Thyroid gland (tissue), 4 donors: Measurements from ENCODE around the gene ZBED4.

Experiments used
- POLR2A ChIP-seq, 2 donors: fragments of 450-650 bp; IDR thresholded peaks; one replicate each; pipeline ENCODE4 v1.6.1; 2017; ENCODE audit warnings: antibody characterized with exemption in 2 of 2, mild to moderate bottlenecking in 2 of 2, moderate library complexity in 1 of 2
- TF ChIP-seq, protein P1 (sequence below), 6 experiments: fragments of 200-600 bp in 3 of 6; fragments of 450-650 bp in 3 of 6; sonication (generic) in 3 of 6; IDR thresholded peaks; one replicate each; pipeline ENCODE4 v1.5.1; 2016 to 2019; ENCODE audit warnings: antibody characterized with exemption in 6 of 6, mild to moderate bottlenecking in 2 of 6, inconsistent platforms in 1 of 6, moderate library complexity in 1 of 6

DNA sequence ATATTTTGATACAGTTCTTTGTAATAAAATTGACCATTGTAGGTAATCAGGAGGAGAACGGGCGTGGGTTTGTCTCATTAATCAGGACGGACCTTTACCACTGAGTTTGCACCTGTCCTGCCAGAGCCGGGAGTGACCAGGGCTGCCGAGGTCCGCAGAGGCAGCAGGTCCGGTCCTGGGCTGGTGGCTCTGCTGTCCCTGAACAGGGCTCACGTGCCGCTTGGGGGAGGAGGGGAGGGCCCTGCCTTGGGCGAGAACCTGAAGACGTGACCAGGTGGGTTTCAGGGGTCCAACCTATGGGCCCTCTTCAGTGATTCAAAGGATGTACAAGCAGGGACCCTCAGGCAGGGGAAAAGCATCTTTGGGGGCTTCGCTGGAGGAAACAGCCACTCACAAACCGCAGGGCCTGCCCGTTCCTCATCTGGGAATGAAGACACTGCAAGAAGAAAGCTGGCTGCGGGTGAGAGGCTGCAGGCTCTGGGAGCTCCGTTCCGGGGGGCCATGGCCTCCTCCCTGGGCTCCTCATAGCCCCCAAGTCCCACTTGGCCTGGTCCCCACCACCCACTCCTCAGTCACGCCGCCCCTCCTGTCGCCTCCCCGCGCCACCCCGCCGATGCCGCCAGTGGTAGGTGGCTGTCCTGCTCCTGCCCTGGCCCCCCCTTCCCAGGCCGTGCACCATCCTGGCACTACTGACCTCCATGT lies 74.0 kb downstream of the ZBED4 start:
- TF ChIP-seq, protein P1, sequence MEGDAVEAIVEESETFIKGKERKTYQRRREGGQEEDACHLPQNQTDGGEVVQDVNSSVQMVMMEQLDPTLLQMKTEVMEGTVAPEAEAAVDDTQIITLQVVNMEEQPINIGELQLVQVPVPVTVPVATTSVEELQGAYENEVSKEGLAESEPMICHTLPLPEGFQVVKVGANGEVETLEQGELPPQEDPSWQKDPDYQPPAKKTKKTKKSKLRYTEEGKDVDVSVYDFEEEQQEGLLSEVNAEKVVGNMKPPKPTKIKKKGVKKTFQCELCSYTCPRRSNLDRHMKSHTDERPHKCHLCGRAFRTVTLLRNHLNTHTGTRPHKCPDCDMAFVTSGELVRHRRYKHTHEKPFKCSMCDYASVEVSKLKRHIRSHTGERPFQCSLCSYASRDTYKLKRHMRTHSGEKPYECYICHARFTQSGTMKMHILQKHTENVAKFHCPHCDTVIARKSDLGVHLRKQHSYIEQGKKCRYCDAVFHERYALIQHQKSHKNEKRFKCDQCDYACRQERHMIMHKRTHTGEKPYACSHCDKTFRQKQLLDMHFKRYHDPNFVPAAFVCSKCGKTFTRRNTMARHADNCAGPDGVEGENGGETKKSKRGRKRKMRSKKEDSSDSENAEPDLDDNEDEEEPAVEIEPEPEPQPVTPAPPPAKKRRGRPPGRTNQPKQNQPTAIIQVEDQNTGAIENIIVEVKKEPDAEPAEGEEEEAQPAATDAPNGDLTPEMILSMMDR (IDR thresholded peaks at IDR 0.05), result no peak
- TF ChIP-seq POLR2A (IDR thresholded peaks at IDR 0.05), result no peak
